HG02678 (cell line): Measurements from ENCODE around the gene RILPL1.
"Not testable (repeated sequence)": the region's sequence is repeated elsewhere in the genome, so short reads cannot be mapped to it uniquely, and the experiment has no call there.

Experiments used
- ATAC-seq: cut with Tn5 transposase; IDR thresholded peaks from one replicate; pipeline ENCODE4 v1.9.1; 2021; ENCODE audit warnings: mild to moderate bottlenecking, moderate library complexity; ENCODE audit not compliant: unreplicated experiment

Gene RILPL1

DNA sequence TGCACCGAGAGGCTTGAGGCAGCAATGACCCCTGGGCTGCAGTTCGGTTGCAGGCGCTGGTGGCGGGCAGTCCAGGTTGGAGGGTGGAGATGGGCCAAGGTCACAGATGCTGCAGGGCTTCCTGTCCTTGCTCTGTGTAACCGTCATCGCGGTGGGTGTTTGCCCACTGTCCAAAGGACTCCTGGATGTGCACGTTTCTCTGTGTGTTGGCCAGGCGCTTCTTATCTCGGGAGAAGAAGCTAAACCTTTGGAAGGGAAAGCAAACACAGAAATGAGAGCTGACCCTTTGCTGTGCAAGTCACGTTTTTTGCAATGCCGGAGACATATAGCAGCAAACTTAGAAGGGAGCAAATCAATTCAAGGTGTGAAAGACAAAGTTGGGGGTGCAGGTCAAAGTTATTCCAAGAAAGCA lies 61.1 kb downstream of the RILPL1 start:
- ATAC-seq, result no peak

DNA sequence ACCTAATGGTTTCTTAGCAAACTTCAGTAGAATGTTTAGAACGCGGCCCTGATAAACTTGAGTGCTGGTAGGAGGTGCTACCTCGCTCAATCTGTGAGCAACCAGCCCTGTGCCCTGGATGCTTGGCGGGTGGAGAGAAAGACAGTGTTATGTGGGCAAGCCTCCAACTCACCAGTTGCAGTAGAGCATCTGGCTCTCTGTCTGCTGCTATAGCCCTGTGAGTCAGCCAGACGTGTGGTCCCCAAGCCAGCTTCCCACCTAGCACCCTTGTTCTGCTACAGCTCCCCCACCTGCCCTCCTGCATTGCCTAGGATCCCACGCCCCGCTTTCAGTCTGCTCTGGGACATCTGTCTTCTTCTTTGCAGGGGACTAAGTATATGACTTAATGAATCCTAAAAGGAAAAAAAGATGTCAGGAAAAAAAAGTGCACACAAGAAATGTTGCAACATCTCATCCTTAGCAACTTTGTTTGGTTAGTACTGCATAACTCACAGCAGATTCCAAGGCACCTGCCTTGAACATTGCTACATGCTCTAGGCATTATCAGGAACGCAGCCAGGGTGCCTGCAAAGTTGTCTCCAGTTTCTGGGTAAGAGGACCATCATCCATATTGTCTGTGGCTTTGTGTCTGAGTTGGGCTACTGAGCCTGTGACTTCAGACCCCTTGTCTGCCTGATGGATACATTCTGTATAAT lies 62.0 kb downstream of the RILPL1 start:
- no peak for ATAC-seq

DNA sequence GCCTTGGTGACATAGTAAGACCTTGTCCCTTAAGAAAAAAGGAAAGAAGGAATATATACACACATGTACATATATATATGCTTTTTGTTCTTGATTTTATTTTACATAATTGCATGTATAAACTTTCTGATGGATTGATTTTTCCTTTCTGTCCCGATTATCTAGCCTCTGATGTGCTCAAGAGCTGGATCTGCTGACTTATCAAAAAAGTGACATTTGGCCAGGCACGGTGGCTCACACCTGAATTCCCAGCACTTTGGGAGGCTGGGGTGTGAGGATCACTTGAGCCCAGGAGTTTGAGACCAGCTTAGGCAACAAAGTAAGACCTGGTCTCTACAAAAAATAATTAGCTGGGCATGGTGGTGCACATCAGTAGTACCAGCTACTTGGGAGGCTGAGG lies 63.5 kb downstream of the RILPL1 start:
- no peak for ATAC-seq

GRCh38 chr12:123468786-123469185 lies 64.7 kb downstream of the RILPL1 start:
- peak; percentile 70 for ATAC-seq

DNA sequence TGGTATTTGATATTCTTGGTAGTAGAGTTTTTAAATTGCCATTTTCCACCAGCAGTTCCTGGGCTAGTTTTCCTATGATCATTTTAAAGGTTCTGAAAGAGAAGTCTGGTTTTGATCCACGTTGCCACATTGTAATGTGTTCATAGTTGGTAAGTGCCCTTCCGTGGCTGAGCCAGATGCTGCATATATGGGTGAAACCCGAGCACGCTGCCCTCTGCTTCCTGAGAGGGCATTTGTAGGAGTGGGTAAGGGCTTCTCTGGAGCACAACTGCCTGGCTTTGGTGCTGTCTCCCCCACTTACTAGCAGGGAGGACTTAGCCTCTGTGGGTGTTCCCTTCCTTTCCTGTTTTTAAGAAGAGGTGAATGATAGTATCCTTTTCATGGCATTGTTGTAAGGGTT lies 68.4 kb downstream of the RILPL1 start:
- ATAC-seq, result no peak

- not testable (repeated sequence) for ATAC-seq
These were observed 70.3 kb downstream of the RILPL1 start for GRCh38 chr12:123463174-123463573.

- ATAC-seq, result peak; percentile 64
These were observed 75.3 kb downstream of the RILPL1 start, which contains the start of gene SNRNP35 for GRCh38 chr12:123457980-123458779. Gene SNRNP35, plus strand, starts transcription at chr12:123458139. Its CDS starts 7,402 bp downstream, at chr12:123465541.

- ATAC-seq, result no peak
These were observed 80.4 kb downstream of the RILPL1 start for GRCh38 chr12:123453165-123453564.

DNA sequence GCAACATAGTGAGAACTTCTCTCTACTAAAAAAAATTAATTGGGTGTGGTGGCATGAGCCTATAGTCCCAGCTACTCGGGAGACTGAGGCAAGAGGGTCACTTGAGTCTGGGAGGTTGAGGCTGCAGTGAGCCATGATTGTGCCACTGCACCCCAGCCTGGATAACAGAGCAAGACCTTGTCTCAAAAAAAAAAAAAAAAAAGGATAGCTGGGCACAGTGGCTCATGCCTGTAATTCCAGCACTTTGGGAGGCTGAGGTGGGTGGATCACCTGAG lies 81.3 kb downstream of the RILPL1 start:
- not testable (repeated sequence) for ATAC-seq

- no peak for ATAC-seq
These were observed 82.9 kb downstream of the RILPL1 start for GRCh38 chr12:123450636-123451035.

GRCh38 chr12:123449856-123450255 lies 83.7 kb downstream of the RILPL1 start:
- no peak for ATAC-seq

DNA sequence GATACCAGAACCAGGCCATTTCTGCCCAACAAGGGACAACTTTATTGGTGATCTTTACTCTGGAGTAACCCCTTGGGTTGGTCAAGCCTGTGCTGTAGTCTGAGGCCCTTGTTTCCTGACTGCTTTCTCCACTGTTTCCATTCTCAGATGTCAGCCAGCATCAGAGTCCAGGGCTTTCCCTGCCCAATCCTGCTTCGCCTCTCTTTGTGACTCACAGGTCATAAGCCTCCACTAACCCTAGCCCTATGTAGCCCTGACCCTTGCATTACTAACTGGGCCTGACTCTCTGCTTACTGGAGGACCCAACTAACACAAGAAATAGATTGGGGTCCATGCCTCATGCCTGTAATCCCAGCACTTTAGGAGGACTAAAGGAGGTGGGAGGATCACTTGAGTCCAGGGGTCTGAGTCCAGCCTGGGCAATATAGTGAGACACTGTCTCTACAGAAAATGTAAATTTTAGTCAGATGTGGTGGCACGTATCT lies 84.2 kb downstream of the RILPL1 start:
- no peak for ATAC-seq

DNA sequence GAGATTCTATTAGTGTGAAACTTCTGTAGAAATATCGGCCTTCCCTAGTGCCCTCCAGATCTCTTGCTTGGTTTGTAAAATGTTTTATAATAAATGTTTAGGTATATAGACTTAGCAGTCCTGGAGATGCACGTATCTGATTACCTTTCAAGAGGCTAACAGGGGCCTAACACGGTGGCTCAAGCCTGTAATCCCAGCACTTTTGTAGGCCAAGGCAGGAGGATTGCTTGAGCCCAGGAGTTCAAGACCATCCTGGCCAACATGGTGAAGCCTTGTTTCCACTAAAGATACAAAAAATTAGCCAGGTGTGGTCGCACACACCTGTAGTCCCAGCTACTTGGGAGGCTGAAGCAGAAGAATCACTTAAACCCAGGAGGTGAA lies 87.2 kb downstream of the RILPL1 start:
- no peak for ATAC-seq

- ATAC-seq, result no peak
These were observed 87.9 kb downstream of the RILPL1 start for GRCh38 chr12:123445388-123446332.

DNA sequence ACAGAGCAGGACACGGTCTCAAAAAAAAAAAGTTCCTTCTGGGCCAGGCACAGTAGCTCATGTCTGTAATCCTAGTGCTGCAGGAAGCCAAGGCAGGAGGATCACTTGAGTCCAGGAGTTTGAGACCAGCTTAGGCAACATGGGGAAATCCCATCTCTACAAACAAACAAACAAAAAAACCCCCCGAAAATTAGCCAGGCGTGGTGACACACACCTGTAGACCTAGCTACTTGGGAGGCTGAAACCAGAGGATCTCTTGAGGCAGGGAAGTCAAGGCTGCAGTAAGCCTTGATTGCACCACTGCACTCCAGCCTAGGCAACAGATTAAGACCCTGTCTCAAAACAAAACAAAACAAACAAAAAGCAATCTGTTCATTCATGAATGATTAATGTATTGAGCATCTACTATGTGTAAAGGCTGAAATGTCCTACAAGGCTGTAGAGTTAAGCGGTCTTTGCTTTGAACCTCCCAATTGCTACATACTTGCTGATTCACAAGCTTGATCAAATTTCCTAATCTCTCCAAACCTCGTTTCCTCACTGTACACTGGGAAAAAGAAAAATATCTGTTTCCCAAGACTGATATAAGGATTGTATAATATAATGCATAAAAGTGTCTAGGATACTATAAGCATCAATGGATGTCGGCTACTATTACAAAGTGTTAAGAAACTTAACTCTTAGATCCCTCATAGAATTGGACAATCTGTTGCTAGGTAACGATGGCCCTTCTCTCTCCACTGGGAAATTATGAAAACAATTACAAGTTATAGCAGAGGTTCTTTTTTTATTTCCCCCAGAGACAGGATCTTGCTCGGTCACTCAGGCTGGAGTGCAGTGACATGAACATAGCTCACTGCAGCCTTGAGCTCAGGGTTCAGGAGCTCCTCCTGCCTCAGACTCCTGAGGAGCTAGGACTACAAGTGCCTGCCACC lies 89.2 kb downstream of the RILPL1 start:
- ATAC-seq, result no peak

- ATAC-seq, result no peak
These were observed 90.7 kb downstream of the RILPL1 start for GRCh38 chr12:123442774-123443173.

DNA sequence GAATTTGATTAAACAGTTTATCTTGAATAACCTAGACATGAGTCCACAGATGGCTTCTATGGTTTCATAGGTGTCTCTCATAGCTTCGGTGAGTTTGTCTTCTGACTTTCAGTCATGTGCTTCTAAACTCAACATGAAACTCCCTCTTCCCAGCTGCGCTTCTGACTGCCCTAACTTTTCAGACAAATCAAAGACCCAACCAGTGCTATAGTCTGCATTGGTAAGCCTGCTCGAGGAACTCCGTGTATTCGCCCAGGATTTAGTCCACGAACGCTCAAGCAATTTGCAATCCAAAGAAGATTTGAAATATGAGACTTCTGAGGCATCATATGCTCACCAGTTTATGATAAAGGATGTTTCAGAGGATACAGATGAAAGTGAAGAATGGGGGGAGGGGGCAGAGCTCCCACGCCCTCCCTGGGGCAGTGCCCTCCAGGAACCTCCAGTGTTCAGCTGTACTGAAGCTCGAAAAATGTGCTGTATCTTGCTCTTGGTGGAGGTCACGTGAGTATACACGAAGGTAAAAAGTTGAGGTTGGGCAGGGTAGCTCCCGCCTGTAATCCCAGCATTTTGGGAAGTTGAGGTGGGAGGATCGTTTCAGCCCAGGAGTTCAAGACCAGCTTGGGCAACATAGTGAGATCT lies 91.9 kb downstream of the RILPL1 start:
- peak; percentile 65 for ATAC-seq

- ATAC-seq, result peak; percentile 75
These were observed 97.2 kb downstream of the RILPL1 start, which contains the start of gene RILPL2 for GRCh38 chr12:123436017-123436964. Gene RILPL2, minus strand, starts transcription at chr12:123436684. Its CDS starts 264 bp downstream, at chr12:123436420.
